ENCODE data around the gene NMNAT2. TPM values are rescaled to one million over a fixed set of nuclear protein-coding genes. Genes with fewer than 3 reads are reported as not detected.

NMNAT2 gene
- polyA plus RNA-seq, 3 donors: 0.22 to 0.43 TPM; not detected in 1

DNA sequence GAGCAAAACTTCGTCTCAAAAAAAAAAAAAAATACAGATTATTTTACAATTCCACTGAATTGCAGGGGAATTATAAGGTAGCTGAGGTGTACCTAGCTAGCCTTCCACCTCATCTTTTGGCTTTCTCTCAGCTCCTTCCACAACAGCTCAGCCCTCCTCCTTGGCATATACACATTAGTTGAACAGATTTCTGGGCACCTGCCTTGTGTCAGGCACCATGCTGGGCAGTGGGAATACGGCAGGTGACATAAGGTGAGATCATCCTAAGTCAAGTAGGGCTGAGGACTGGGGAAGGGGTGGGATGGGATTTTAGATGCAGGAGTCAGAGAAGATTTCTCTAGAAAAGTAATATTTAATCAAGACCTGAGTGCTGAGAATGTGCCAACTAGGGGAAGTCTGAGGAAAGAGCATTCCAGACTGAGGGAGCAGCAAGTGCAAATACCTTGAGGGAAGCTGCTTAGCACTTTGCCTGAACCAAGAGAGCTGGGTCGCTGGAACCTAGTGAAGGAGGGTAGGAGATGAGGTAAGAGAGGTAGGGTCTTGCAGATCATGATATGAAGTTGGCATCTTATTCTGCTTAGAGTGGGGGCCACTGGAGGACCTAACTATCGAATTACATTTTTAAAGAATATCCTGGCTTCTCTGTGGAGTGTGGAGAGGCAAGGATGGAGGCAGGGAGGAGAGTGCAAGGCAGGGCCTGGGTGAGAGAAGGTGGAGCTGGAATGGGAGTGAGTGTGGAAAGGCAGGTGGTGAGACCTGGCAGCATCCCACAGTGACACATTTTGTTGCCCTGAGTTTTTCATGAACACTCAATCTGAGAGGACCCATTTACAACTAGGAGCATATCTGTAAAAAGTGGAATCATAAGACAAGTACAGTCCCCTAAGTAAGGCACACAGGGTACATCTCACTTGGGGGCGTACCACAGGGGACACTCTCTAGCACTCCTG, 203.9 kb downstream of the NMNAT2 start:
- no peak overlapping the region for H2AFZ ChIP-seq (ENCODE audit: insufficient read depth, low read depth, low read length, poor library complexity, severe bottlenecking)
- Mint-ChIP-seq H3K27me3 (ENCODE audit: low read depth in 3 of 3) (peaks cover 6 to 26% (median 19%) of the 10 kb centered on the region in 3 donors), H3K4me1 (peaks cover 6% of the 10 kb centered on the region), H3K4me3 (no peak overlapping the region), H3K36me3 (no peaks in the 10 kb centered on the region), H3K9me3 (no peaks in the 10 kb centered on the region), H3K27ac (no peak overlapping the region)
- WGBS (ENCODE audit: insufficient coverage): 95% methylated on average over 2 of the region's 5 CpGs
- no peaks in the 10 kb centered on the region for H3K9me3 ChIP-seq (replicated peaks in 1 of 2; ENCODE audit: control insufficient read depth in 1 of 2, insufficient read depth in 1 of 2, low read length in 2 of 2)
- no peaks in the 10 kb centered on the region for H3K79me2 ChIP-seq (ENCODE audit: insufficient read depth, low read length)
- no peaks in the 10 kb centered on the region for H3K36me3 ChIP-seq (replicated peaks in 1 of 2; ENCODE audit: control insufficient read depth in 1 of 2, insufficient read depth in 2 of 2, low read length in 2 of 2)
- no peak overlapping the region for H3K27ac ChIP-seq (ENCODE audit: low read depth in 1 of 2, low read length in 2 of 2)
- no peaks in the 10 kb centered on the region for H4K20me1 ChIP-seq (ENCODE audit: insufficient read depth, low read length)
- H3K4me2 ChIP-seq (replicated peaks; ENCODE audit: extremely low read depth, low read length, poor library complexity, severe bottlenecking): no peak overlapping the region
- DNase-seq: no peak
- TF ChIP-seq, protein P1, sequence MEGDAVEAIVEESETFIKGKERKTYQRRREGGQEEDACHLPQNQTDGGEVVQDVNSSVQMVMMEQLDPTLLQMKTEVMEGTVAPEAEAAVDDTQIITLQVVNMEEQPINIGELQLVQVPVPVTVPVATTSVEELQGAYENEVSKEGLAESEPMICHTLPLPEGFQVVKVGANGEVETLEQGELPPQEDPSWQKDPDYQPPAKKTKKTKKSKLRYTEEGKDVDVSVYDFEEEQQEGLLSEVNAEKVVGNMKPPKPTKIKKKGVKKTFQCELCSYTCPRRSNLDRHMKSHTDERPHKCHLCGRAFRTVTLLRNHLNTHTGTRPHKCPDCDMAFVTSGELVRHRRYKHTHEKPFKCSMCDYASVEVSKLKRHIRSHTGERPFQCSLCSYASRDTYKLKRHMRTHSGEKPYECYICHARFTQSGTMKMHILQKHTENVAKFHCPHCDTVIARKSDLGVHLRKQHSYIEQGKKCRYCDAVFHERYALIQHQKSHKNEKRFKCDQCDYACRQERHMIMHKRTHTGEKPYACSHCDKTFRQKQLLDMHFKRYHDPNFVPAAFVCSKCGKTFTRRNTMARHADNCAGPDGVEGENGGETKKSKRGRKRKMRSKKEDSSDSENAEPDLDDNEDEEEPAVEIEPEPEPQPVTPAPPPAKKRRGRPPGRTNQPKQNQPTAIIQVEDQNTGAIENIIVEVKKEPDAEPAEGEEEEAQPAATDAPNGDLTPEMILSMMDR (IDR thresholded peaks at IDR 0.05): no peak
- H3K27me3 ChIP-seq (ENCODE audit: control insufficient read depth in 2 of 2, insufficient read depth in 2 of 2, low read length in 2 of 2): peaks cover 0 to 6% of the 10 kb centered on the region in 2 donors
- H3K9ac ChIP-seq (ENCODE audit: insufficient read depth, low read length, poor library complexity, severe bottlenecking): no peak overlapping the region
- intact Hi-C loops (cut with micrococcal nuclease): no loop called here
- H3K4me1 ChIP-seq (ENCODE audit: control insufficient read depth in 1 of 2, insufficient read depth in 2 of 2, low read length in 2 of 2): no peaks in the 10 kb centered on the region
- no peak overlapping the region for H3K4me3 ChIP-seq (replicated peaks in 1 of 3; ENCODE audit: low read depth in 2 of 3, low read length in 3 of 3)

DNA sequence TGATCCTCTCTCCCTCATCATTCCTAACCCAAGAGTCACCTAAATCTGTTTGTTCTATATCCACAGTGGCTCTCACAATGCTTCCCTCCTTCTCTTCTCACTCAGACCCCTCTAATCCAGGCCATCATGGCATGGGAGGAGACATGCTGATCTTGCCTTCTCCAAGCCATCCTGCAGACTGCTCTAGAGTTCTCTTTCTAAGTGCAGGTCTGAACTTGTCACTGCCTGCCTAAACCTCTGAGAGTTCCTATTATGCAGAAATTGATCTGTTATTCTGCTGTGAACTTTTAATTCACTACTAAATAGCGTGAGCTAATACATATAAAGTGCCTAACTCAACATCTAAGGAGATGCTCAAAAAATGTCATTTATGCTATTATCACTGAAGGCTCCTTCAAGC, 205.3 kb downstream of the NMNAT2 start:
- Mint-ChIP-seq H3K9me3 (no peaks in the 10 kb centered on the region), H3K27me3 (ENCODE audit: low read depth in 3 of 3) (peaks cover 8 to 28% (median 19%) of the 10 kb centered on the region in 3 donors), H3K27ac (no peak overlapping the region), H3K36me3 (no peaks in the 10 kb centered on the region), H3K4me3 (peak overlapping the region in 1 of 2 donors; percentile 31), H3K4me1 (peaks cover 3% of the 10 kb centered on the region)
- H4K20me1 ChIP-seq (ENCODE audit: insufficient read depth, low read length): no peaks in the 10 kb centered on the region
- H3K79me2 ChIP-seq (ENCODE audit: insufficient read depth, low read length): no peaks in the 10 kb centered on the region
- H3K4me3 ChIP-seq (replicated peaks in 1 of 3; ENCODE audit: low read depth in 2 of 3, low read length in 3 of 3): no peak overlapping the region
- intact Hi-C loops (cut with micrococcal nuclease): no loop called here
- no peaks in the 10 kb centered on the region for H3K9me3 ChIP-seq (replicated peaks in 1 of 2; ENCODE audit: control insufficient read depth in 1 of 2, insufficient read depth in 1 of 2, low read length in 2 of 2)
- WGBS (ENCODE audit: insufficient coverage): no CpG with 5 or more reads among the region's 1 CpG
- DNase-seq: no peak
- no peaks in the 10 kb centered on the region for H3K4me1 ChIP-seq (ENCODE audit: control insufficient read depth in 1 of 2, insufficient read depth in 2 of 2, low read length in 2 of 2)
- no peak overlapping the region for H3K27ac ChIP-seq (ENCODE audit: low read depth in 1 of 2, low read length in 2 of 2)
- H2AFZ ChIP-seq (ENCODE audit: insufficient read depth, low read depth, low read length, poor library complexity, severe bottlenecking): no peak overlapping the region
- no peak overlapping the region for H3K4me2 ChIP-seq (replicated peaks; ENCODE audit: extremely low read depth, low read length, poor library complexity, severe bottlenecking)
- H3K27me3 ChIP-seq (ENCODE audit: control insufficient read depth in 2 of 2, insufficient read depth in 2 of 2, low read length in 2 of 2): peaks cover 0 to 6% of the 10 kb centered on the region in 2 donors
- TF ChIP-seq, protein P1 (IDR thresholded peaks at IDR 0.05): no peak
- no peak overlapping the region for H3K9ac ChIP-seq (ENCODE audit: insufficient read depth, low read length, poor library complexity, severe bottlenecking)
- no peaks in the 10 kb centered on the region for H3K36me3 ChIP-seq (replicated peaks in 1 of 2; ENCODE audit: control insufficient read depth in 1 of 2, insufficient read depth in 2 of 2, low read length in 2 of 2)

All from CD14-positive monocyte (primary cell).